ENCODE measurements around the gene PHF20. TPM values are rescaled to one million over a fixed set of nuclear protein-coding genes. Genes with fewer than 3 reads are reported as not detected.

PHF20 gene
- total and polyA plus RNA-seq, 2 of the 13 experiments (the other 11 are each of a cell fraction or from before 2014, with no cell fraction given) = 22.8 to 34.1 TPM

DNA sequence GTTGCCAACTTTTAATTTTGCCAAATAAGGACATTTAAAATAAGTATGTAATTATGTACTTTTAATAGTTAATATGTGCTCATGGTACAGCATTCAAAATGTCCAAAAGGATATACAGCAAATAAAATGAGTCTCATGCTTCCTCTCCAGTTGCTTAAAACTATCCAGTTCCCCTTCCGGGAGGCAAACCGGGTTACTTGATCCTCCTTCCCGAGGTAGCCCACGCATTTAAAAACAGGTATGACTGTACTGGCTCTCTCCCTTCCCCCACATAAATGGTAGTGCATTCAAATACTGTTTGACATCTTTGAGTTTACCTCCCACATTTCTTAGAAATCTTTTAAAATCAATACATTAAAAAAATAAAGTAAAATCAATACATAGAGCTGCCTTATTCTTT lies 66.4 kb downstream of the PHF20 start:
- BruUV-seq (replicated peaks) = no TSS peak
- no peak for DNase-seq (ENCODE audit: low spot score)
- peaks cover 17% of the 10 kb centered on the region for H3K4me1 ChIP-seq (ENCODE audit: insufficient read depth, low read length)
- no peaks in the 10 kb centered on the region for H3K27me3 ChIP-seq (ENCODE audit: control insufficient read depth in 1 of 2, insufficient read depth in 2 of 2, low read length in 2 of 2)
- FAIRE-seq = no peak
- H4K20me1 ChIP-seq (ENCODE audit: insufficient read depth, low read length) = no peaks in the 10 kb centered on the region
- intact Hi-C loops (cut with micrococcal nuclease; ENCODE audit: unreplicated experiment) (no loop called here), in situ Hi-C loops (cut with HindIII; ENCODE audit: extremely low pct_ligation_motif_present, low pct_unique_long_range_greater_than_20kb) (no loop called here)
- H3K36me3 ChIP-seq (replicated peaks in 1 of 2; ENCODE audit: control insufficient read depth in 1 of 2, insufficient read depth in 2 of 2, low read length in 2 of 2) = peaks cover 7 to 10% of the 10 kb centered on the region in 2 experiments; a peak in 2 of 5 replicates
- WGBS (ENCODE audit: low lambda C conversion rate) = 99% methylated on average over 4 of the region's 4 CpGs
- no peak for ATAC-seq
- H3K79me2 ChIP-seq (ENCODE audit: insufficient read depth, low read length) = no peaks in the 10 kb centered on the region
- ChIA-PET POLR2A (no interaction called here), CTCF (ENCODE audit: low intra/inter-chr PET ratio, low total read pairs) (no interaction called here)
- no peak overlapping the region for H2AFZ ChIP-seq (ENCODE audit: low read length)
- no peak overlapping the region for H3K9ac ChIP-seq (ENCODE audit: insufficient read depth, low read depth, low read length)
- no peak overlapping the region for H3K4me2 ChIP-seq (ENCODE audit: low read depth, low read length)
- H3K27ac ChIP-seq (ENCODE audit: extremely low read length, insufficient read depth, low read length) = no peak overlapping the region
- H3K9me3 ChIP-seq (ENCODE audit: low read length) = peaks cover 6% of the 10 kb centered on the region
- H3K4me3 ChIP-seq (replicated peaks in 1 of 3; ENCODE audit: insufficient read depth in 1 of 3, low read depth in 2 of 3, low read length in 3 of 3) = no peak overlapping the region
- TF ChIP-seq, protein P1, sequence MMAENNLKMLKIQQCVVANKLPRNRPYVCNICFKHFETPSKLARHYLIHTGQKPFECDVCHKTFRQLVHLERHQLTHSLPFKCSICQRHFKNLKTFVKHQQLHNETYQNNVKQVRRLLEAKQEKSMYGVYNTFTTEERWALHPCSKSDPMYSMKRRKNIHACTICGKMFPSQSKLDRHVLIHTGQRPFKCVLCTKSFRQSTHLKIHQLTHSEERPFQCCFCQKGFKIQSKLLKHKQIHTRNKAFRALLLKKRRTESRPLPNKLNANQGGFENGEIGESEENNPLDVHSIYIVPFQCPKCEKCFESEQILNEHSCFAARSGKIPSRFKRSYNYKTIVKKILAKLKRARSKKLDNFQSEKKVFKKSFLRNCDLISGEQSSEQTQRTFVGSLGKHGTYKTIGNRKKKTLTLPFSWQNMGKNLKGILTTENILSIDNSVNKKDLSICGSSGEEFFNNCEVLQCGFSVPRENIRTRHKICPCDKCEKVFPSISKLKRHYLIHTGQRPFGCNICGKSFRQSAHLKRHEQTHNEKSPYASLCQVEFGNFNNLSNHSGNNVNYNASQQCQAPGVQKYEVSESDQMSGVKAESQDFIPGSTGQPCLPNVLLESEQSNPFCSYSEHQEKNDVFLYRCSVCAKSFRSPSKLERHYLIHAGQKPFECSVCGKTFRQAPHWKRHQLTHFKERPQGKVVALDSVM (CRISPR knock-in tag; IDR thresholded peaks at IDR 0.05) = no peak
- no peak for TF ChIP-seq ZNF207 (IDR thresholded peaks at IDR 0.05; ENCODE audit: borderline replicate concordance)
- TF ChIP-seq, protein P2, sequence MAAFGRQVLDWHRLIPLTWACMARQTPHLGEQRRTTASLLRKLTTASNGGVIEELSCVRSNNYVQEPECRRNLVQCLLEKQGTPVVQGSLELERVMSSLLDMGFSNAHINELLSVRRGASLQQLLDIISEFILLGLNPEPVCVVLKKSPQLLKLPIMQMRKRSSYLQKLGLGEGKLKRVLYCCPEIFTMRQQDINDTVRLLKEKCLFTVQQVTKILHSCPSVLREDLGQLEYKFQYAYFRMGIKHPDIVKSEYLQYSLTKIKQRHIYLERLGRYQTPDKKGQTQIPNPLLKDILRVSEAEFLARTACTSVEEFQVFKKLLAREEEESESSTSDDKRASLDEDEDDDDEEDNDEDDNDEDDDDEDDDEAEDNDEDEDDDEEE (CRISPR knock-in tag; IDR thresholded peaks at IDR 0.05) = no peak
- no peak for TF ChIP-seq HMG20A (CRISPR knock-in tag; IDR thresholded peaks at IDR 0.05; ENCODE audit: borderline replicate concordance)
- TF ChIP-seq ZNF350 (CRISPR knock-in tag; IDR thresholded peaks at IDR 0.05; ENCODE audit: borderline replicate concordance, low read depth) = no peak
- no peak for TF ChIP-seq ZNF17 (CRISPR knock-in tag; IDR thresholded peaks at IDR 0.05)
- TF ChIP-seq, protein P3, sequence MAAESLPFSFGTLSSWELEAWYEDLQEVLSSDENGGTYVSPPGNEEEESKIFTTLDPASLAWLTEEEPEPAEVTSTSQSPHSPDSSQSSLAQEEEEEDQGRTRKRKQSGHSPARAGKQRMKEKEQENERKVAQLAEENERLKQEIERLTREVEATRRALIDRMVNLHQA (CRISPR knock-in tag; IDR thresholded peaks at IDR 0.05) = no peak
- TF ChIP-seq, protein P4, sequence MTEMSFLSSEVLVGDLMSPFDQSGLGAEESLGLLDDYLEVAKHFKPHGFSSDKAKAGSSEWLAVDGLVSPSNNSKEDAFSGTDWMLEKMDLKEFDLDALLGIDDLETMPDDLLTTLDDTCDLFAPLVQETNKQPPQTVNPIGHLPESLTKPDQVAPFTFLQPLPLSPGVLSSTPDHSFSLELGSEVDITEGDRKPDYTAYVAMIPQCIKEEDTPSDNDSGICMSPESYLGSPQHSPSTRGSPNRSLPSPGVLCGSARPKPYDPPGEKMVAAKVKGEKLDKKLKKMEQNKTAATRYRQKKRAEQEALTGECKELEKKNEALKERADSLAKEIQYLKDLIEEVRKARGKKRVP (CRISPR knock-in tag; IDR thresholded peaks at IDR 0.05) = no peak
- no peak for TF ChIP-seq ZNF558 (CRISPR knock-in tag; IDR thresholded peaks at IDR 0.05; ENCODE audit: borderline replicate concordance)
- no peak for TF ChIP-seq ZNF772 (CRISPR knock-in tag; IDR thresholded peaks at IDR 0.05)
- TF ChIP-seq, protein P5, sequence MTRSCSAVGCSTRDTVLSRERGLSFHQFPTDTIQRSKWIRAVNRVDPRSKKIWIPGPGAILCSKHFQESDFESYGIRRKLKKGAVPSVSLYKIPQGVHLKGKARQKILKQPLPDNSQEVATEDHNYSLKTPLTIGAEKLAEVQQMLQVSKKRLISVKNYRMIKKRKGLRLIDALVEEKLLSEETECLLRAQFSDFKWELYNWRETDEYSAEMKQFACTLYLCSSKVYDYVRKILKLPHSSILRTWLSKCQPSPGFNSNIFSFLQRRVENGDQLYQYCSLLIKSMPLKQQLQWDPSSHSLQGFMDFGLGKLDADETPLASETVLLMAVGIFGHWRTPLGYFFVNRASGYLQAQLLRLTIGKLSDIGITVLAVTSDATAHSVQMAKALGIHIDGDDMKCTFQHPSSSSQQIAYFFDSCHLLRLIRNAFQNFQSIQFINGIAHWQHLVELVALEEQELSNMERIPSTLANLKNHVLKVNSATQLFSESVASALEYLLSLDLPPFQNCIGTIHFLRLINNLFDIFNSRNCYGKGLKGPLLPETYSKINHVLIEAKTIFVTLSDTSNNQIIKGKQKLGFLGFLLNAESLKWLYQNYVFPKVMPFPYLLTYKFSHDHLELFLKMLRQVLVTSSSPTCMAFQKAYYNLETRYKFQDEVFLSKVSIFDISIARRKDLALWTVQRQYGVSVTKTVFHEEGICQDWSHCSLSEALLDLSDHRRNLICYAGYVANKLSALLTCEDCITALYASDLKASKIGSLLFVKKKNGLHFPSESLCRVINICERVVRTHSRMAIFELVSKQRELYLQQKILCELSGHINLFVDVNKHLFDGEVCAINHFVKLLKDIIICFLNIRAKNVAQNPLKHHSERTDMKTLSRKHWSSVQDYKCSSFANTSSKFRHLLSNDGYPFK (CRISPR knock-in tag; IDR thresholded peaks at IDR 0.05; ENCODE audit: borderline replicate concordance) = no peak
- no peak for TF ChIP-seq NFE2 (CRISPR knock-in tag; IDR thresholded peaks at IDR 0.05)
- TF ChIP-seq, protein P6, sequence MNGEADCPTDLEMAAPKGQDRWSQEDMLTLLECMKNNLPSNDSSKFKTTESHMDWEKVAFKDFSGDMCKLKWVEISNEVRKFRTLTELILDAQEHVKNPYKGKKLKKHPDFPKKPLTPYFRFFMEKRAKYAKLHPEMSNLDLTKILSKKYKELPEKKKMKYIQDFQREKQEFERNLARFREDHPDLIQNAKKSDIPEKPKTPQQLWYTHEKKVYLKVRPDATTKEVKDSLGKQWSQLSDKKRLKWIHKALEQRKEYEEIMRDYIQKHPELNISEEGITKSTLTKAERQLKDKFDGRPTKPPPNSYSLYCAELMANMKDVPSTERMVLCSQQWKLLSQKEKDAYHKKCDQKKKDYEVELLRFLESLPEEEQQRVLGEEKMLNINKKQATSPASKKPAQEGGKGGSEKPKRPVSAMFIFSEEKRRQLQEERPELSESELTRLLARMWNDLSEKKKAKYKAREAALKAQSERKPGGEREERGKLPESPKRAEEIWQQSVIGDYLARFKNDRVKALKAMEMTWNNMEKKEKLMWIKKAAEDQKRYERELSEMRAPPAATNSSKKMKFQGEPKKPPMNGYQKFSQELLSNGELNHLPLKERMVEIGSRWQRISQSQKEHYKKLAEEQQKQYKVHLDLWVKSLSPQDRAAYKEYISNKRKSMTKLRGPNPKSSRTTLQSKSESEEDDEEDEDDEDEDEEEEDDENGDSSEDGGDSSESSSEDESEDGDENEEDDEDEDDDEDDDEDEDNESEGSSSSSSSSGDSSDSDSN (CRISPR knock-in tag; IDR thresholded peaks at IDR 0.05) = no peak
- no peak for TF ChIP-seq SIN3A (IDR thresholded peaks at IDR 0.05; ENCODE audit: borderline replicate concordance, low read depth, low read length)
